Gastroesophageal sphincter (tissue), 3 donors: ENCODE results near the gene HRC.

ENCODE experiments used
- CTCF ChIP-seq, 4 experiments: fragments of 200-600 bp in 2 of 4; fragments of 450-650 bp in 2 of 4; sonication (generic) in 1 of 4; IDR thresholded peaks; one replicate each; pipeline ENCODE4 v1.5.1; 2017 to 2019; ENCODE audit warnings: antibody characterized with exemption in 4 of 4, mild to moderate bottlenecking in 2 of 4, moderate library complexity in 2 of 4
- POLR2A ChIP-seq, 2 donors: fragments of 450-650 bp; IDR thresholded peaks; one replicate each; pipeline ENCODE4 v1.6.1; 2017; ENCODE audit warnings: antibody characterized with exemption in 2 of 2, mild to moderate bottlenecking in 2 of 2, moderate library complexity in 1 of 2
- POLR2AphosphoS5 ChIP-seq: sonication (generic); formaldehyde crosslinking; IDR thresholded peaks from one replicate; pipeline ENCODE4 v1.6.1; 2017; ENCODE audit warnings: antibody characterized with exemption

DNA sequence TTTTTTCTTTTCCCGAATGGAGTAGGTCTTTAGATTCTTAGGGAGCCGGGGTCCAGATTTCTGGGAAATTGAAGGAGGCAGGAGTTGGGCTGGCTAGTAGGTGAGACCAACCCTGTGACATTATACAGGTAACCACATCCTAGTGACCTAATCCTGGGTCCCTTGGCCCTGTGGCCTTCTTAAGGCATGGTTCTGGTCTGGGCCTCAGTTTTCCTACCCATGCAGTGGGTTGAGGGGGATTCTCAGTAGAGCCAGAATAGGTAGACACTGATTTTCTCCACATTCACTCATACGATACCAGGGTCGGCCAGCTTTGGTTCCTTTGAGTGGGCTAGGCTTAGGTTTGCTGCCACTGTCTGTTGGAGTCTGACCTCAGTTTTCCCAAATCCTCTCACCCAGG is 28.6 kb downstream of the HRC start:
- no peak for TF ChIP-seq CTCF (IDR thresholded peaks at IDR 0.05)
- TF ChIP-seq POLR2AphosphoS5, result no peak
- no peak for TF ChIP-seq POLR2A (IDR thresholded peaks at IDR 0.05)
